Measurements from ENCODE around the gene SFTPD.

Gene SFTPD

DNA sequence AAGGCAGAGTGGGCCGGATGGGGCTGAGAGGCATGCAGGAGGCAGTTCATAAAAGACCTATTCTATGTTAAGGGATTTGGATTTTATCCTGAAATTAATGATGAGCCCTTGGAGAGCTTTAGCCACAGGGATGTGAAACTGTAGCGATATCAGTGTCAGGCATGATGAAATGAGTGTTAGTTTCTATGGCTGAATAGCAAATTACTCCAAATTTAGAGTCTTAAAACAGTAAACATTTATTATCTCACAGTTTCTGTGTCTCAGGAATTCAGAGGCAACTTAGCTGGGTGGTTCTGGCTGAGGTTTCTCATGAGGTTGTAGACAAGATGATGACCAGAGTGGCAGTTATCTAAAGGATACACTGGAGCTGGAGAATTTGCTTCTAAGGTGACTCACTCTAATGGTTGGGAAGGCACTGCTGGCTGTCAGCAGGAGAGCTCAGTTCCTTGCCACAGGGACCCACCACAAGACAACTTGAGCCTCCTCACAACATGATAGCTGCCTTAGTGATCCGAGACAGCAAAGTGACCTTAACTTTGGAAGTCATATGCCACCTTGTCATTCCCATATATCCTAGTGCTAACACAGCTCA is 36.7 kb upstream of the SFTPD start:
- Histone ChIP-seq H3K27ac (replicated peaks) (no peak overlapping the region), H3K27me3 (ENCODE audit: insufficient read depth, poor library complexity, severe bottlenecking) (peaks cover 3% of the 10 kb centered on the region), H3K4me3 (replicated peaks; ENCODE audit: insufficient read depth, low read length) (no peak overlapping the region)
- TF ChIP-seq, protein P1, sequence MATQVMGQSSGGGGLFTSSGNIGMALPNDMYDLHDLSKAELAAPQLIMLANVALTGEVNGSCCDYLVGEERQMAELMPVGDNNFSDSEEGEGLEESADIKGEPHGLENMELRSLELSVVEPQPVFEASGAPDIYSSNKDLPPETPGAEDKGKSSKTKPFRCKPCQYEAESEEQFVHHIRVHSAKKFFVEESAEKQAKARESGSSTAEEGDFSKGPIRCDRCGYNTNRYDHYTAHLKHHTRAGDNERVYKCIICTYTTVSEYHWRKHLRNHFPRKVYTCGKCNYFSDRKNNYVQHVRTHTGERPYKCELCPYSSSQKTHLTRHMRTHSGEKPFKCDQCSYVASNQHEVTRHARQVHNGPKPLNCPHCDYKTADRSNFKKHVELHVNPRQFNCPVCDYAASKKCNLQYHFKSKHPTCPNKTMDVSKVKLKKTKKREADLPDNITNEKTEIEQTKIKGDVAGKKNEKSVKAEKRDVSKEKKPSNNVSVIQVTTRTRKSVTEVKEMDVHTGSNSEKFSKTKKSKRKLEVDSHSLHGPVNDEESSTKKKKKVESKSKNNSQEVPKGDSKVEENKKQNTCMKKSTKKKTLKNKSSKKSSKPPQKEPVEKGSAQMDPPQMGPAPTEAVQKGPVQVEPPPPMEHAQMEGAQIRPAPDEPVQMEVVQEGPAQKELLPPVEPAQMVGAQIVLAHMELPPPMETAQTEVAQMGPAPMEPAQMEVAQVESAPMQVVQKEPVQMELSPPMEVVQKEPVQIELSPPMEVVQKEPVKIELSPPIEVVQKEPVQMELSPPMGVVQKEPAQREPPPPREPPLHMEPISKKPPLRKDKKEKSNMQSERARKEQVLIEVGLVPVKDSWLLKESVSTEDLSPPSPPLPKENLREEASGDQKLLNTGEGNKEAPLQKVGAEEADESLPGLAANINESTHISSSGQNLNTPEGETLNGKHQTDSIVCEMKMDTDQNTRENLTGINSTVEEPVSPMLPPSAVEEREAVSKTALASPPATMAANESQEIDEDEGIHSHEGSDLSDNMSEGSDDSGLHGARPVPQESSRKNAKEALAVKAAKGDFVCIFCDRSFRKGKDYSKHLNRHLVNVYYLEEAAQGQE (IDR thresholded peaks at IDR 0.05; ENCODE audit: insufficient replicate concordance, low read depth): no peak
- no peak for TF ChIP-seq SPI1 (IDR thresholded peaks at IDR 0.05; ENCODE audit: borderline replicate concordance, low read depth)
- TF ChIP-seq, protein P2, sequence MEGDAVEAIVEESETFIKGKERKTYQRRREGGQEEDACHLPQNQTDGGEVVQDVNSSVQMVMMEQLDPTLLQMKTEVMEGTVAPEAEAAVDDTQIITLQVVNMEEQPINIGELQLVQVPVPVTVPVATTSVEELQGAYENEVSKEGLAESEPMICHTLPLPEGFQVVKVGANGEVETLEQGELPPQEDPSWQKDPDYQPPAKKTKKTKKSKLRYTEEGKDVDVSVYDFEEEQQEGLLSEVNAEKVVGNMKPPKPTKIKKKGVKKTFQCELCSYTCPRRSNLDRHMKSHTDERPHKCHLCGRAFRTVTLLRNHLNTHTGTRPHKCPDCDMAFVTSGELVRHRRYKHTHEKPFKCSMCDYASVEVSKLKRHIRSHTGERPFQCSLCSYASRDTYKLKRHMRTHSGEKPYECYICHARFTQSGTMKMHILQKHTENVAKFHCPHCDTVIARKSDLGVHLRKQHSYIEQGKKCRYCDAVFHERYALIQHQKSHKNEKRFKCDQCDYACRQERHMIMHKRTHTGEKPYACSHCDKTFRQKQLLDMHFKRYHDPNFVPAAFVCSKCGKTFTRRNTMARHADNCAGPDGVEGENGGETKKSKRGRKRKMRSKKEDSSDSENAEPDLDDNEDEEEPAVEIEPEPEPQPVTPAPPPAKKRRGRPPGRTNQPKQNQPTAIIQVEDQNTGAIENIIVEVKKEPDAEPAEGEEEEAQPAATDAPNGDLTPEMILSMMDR (IDR thresholded peaks at IDR 0.05; ENCODE audit: insufficient read depth, low read length): no peak
- TF ChIP-seq GABPA (IDR thresholded peaks at IDR 0.05; ENCODE audit: low read depth): no peak
- TF ChIP-seq POLR2AphosphoS5 (IDR thresholded peaks at IDR 0.05; ENCODE audit: low read depth): no peak
- DNase-seq (ENCODE audit: low read depth in 1 of 2, low spot score in 1 of 2): no peak

DNA sequence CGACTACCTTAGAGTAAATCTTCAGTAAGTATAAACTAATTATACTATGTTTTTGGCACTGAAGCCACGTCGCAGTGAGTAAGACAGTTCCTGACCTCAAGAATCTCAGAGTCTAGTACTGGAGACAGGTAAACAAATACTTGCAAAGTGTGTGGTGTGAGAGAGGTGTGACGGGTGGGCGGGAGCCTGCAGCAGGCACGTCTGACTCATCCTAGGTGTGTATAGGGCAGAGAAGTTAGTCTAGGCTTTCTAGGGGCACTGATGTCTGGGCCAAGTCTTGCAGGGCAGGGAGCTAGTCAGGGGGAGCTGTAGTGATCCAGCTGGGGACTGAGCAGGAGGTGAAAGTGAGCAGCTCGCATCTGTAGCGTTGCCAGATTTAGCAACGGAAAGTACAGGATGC is 35.9 kb upstream of the SFTPD start:
- no peak for DNase-seq (ENCODE audit: low read depth in 1 of 2, low spot score in 1 of 2)
- Histone ChIP-seq H3K4me3 (replicated peaks; ENCODE audit: insufficient read depth, low read length) (no peak overlapping the region), H3K27ac (replicated peaks) (no peak overlapping the region), H3K27me3 (ENCODE audit: insufficient read depth, poor library complexity, severe bottlenecking) (peaks cover 3% of the 10 kb centered on the region)
- TF ChIP-seq, protein P2 (IDR thresholded peaks at IDR 0.05; ENCODE audit: insufficient read depth, low read length): no peak
- TF ChIP-seq GABPA (IDR thresholded peaks at IDR 0.05; ENCODE audit: low read depth) (no peak), SPI1 (IDR thresholded peaks at IDR 0.05; ENCODE audit: borderline replicate concordance, low read depth) (no peak), POLR2AphosphoS5 (IDR thresholded peaks at IDR 0.05; ENCODE audit: low read depth) (no peak)
- TF ChIP-seq, protein P1 (IDR thresholded peaks at IDR 0.05; ENCODE audit: insufficient replicate concordance, low read depth): no peak

DNA sequence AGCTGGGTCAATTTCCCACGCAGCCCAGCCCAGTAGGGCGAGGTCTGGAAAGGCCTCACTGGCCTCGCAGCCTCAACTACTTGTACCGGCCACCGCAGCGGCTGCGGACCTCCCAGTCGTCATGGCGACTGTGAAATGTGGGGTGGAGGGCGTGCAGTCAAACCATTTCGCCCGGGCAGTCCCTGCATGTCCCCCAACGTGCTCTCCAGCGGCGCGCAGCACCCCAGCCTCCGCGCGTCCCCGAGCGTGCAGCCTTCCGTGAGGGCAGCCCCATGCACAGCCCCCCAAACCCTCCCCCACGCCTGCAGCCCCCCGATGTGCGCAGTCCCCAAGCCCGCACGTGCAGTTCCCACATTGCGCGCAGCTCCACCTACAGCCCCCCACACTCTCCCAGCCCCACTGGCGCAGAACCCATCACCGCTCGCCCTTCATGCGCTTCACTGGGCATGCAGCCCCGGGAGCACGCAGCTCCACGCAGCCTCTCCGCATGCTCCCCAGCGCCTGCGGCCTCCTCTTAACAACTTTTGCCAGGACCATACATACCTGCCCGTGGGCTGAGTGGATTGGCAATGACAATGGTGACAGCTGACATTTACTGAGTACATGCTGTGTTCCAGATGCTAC is 34.5 kb upstream of the SFTPD start:
- no peak for DNase-seq (ENCODE audit: low read depth in 1 of 2, low spot score in 1 of 2)
- no peak for TF ChIP-seq SPI1 (IDR thresholded peaks at IDR 0.05; ENCODE audit: borderline replicate concordance, low read depth)
- H3K27ac ChIP-seq (replicated peaks): no peak overlapping the region
- no peak overlapping the region for H3K4me3 ChIP-seq (replicated peaks; ENCODE audit: insufficient read depth, low read length)
- H3K27me3 ChIP-seq (ENCODE audit: insufficient read depth, poor library complexity, severe bottlenecking): peaks cover 3% of the 10 kb centered on the region

DNA sequence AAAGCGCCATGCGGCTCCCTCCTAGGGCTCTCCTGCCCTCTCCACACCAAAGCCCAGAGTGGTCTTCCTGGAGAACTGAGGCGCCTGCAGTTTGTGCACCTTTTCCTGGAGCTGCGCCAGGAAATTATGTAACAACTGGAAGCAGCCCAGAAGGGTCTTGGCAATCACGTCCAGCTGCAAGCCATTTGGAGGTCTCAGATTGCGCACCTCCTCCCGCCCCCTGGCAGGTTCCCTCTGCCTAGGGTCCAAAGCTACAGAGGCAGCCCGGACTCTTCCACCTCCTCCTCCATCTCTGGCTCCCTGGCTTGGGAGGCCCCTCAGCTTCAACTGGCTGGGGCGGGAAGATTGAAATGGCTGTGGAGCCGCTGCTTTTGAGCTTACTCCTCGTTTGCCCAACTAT is 34.0 kb upstream of the SFTPD start:
- Histone ChIP-seq H3K4me3 (replicated peaks; ENCODE audit: insufficient read depth, low read length) (no peak overlapping the region), H3K27ac (replicated peaks) (no peak overlapping the region), H3K27me3 (ENCODE audit: insufficient read depth, poor library complexity, severe bottlenecking) (peaks cover 3% of the 10 kb centered on the region)
- TF ChIP-seq, protein P2 (IDR thresholded peaks at IDR 0.05; ENCODE audit: insufficient read depth, low read length): no peak
- no peak for TF ChIP-seq SPI1 (IDR thresholded peaks at IDR 0.05; ENCODE audit: borderline replicate concordance, low read depth)
- TF ChIP-seq, protein P1 (IDR thresholded peaks at IDR 0.05; ENCODE audit: insufficient replicate concordance, low read depth): no peak
- no peak for TF ChIP-seq GABPA (IDR thresholded peaks at IDR 0.05; ENCODE audit: low read depth)
- no peak for TF ChIP-seq POLR2AphosphoS5 (IDR thresholded peaks at IDR 0.05; ENCODE audit: low read depth)
- DNase-seq (ENCODE audit: low read depth in 1 of 2, low spot score in 1 of 2): no peak

Measured in HL-60 (cell line).